ENCODE results near the gene MX1.

Gene MX1

GRCh38 chr21:41482980-41483379, 56.9 kb downstream of the MX1 start:
- Histone ChIP-seq H3K4me3 (no peak overlapping the region), H3K27ac (no peak overlapping the region)
- TF ChIP-seq, protein P1, sequence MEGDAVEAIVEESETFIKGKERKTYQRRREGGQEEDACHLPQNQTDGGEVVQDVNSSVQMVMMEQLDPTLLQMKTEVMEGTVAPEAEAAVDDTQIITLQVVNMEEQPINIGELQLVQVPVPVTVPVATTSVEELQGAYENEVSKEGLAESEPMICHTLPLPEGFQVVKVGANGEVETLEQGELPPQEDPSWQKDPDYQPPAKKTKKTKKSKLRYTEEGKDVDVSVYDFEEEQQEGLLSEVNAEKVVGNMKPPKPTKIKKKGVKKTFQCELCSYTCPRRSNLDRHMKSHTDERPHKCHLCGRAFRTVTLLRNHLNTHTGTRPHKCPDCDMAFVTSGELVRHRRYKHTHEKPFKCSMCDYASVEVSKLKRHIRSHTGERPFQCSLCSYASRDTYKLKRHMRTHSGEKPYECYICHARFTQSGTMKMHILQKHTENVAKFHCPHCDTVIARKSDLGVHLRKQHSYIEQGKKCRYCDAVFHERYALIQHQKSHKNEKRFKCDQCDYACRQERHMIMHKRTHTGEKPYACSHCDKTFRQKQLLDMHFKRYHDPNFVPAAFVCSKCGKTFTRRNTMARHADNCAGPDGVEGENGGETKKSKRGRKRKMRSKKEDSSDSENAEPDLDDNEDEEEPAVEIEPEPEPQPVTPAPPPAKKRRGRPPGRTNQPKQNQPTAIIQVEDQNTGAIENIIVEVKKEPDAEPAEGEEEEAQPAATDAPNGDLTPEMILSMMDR (IDR thresholded peaks at IDR 0.05), result no peak
- DNase-seq (ENCODE audit: low spot score), result no peak

DNA sequence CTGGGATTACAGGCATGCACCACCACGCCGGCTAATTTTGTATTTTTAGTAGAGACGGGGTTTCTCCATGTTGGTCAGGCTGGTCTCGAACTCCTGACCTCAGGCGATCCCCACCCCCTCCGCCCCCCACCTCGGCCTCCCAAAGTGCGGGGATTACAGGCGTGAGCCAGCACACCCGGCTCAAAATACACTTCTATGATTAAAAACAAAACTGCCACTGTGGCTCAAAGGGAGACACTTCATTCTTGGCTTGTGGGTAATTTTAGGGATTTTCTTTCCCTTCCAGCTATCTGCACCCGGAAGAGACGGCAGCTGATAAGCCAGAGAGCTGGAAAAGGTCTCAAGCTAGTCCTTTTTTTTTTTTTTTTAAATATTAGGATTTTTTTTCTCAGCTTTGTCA, 57.4 kb downstream of the MX1 start:
- H3K27ac ChIP-seq, result no peak overlapping the region
- DNase-seq (ENCODE audit: low spot score), result no peak
- TF ChIP-seq, protein P1 (IDR thresholded peaks at IDR 0.05), result no peak
- H3K4me3 ChIP-seq, result no peak overlapping the region

GRCh38 chr21:41483973-41484372, 57.9 kb downstream of the MX1 start:
- H3K27ac ChIP-seq, result no peak overlapping the region
- DNase-seq (ENCODE audit: low spot score), result no peak

DNA sequence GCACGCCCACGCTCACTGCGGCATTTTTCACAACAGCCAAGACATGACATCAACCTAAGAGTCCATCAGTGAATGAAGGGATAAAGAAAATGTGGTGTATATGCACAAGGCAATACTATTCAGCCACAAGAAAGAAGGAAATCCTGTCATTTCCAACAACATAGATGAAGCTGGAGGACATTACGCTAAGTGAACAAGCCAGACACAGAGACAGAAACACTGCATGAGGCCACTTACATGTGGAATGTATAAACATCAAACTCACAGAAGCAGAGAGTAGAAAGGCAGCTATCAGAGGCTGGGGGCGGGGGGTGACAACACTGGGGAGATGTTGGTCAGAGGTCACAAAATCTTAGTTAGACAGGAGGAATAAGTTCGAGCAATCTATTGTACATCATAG, 61.0 kb downstream of the MX1 start:
- Histone ChIP-seq H3K4me3 (no peak overlapping the region), H3K27ac (no peak overlapping the region)
- TF ChIP-seq, protein P1 (IDR thresholded peaks at IDR 0.05), result no peak
- no peak for DNase-seq (ENCODE audit: low spot score)

More at GRCh38 chr21:41483973-41484372, 57.9 kb downstream of the MX1 start:
- H3K4me3 ChIP-seq, result no peak overlapping the region
- TF ChIP-seq, protein P1 (IDR thresholded peaks at IDR 0.05), result no peak

DNA sequence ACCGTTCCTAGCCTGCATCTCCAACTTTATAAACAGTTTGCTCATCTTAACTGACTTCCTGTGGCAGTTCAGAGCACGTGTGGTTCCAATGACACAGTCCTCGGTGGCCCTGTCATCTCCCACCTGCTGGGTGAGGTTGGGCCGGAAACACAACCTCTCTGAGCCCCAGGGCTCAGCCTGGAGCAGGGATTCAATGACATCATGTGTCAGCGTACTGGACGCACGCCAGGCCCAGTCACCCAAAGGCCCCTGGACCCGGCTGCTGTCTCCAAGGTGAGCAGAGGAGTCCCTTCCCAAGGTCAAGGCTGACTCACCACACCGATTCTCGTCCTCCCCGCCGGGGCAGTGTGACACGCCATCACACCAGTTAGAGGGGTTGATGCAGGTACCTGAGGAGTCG, 62.0 kb downstream of the MX1 start:
- Histone ChIP-seq H3K4me3 (no peak overlapping the region), H3K27ac (no peak overlapping the region)
- TF ChIP-seq, protein P1 (IDR thresholded peaks at IDR 0.05), result no peak
- no peak for DNase-seq (ENCODE audit: low spot score)

GRCh38 chr21:41489329-41489728, 63.3 kb downstream of the MX1 start:
- no peak overlapping the region for H3K27ac ChIP-seq
- DNase-seq (ENCODE audit: low spot score), result no peak
- H3K4me3 ChIP-seq, result no peak overlapping the region
- TF ChIP-seq, protein P1 (IDR thresholded peaks at IDR 0.05), result no peak

DNA sequence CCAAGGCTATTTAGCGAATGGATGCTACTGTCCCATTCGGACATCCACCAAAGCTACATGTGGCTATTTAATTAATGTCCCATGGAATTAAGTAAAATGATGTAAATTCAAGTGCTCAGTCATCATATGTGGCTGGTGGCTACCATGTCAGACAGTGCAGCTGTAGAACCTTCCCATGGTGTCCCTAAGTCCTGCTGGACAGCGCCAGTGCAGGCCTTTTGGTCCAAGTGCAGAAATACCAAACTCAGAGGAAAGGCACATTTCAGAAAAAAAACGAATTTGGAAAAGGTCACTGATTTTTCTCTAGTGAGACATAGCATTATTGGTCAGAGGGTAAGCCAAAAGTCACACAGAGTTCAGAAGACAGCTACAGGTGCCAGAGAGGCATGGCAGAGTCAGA, 64.3 kb downstream of the MX1 start:
- TF ChIP-seq, protein P1 (IDR thresholded peaks at IDR 0.05), result no peak
- H3K27ac ChIP-seq, result no peak overlapping the region
- DNase-seq (ENCODE audit: low spot score), result no peak
- no peak overlapping the region for H3K4me3 ChIP-seq

Measured in coronary artery (tissue), 2 donors.